OCI-LY3 (cell line): ENCODE results near the gene NT5DC1.

ENCODE experiments used
- CTCF ChIP-seq: fragments of 200-600, 300-600 bp; sonication (generic); IDR thresholded peaks from 2 replicates; pipeline ENCODE4 v1.5.1; 2014; ENCODE audit warnings: antibody characterized with exemption, low read length, low read depth
- EZH2phosphoT487 ChIP-seq: fragments of 200-600 bp; shearing (Covaris generic); IDR thresholded peaks from 2 replicates; pipeline ENCODE4 v1.6.1; 2018; ENCODE audit warnings: antibody characterized with exemption, mixed run types, low read depth

GRCh38 chr6:116280933-116281316 is 180.3 kb downstream of the NT5DC1 start:
- TF ChIP-seq CTCF (no peak), EZH2phosphoT487 (no peak)
